Transverse colon (tissue), 4 donors: ENCODE results near the gene RAB11FIP3. TPM values are rescaled to one million over a fixed set of nuclear protein-coding genes. Genes with fewer than 3 reads are reported as not detected.

ENCODE experiments used
- DNase-seq: peaks from one replicate; pipeline ENCODE4 v3.0.0-alpha.2; 2019
- H3K27ac ChIP-seq, 4 donors: fragments of 200-600 bp; sonication (generic); 2 replicates each; pipeline ENCODE4 v1.5.1; 2016 to 2018; ENCODE audit warnings: inconsistent platforms in 4 of 4
- H3K27me3 ChIP-seq: fragments of 200-600 bp; sonication (generic); 2 replicates; pipeline ENCODE4 v1.5.1; 2017; ENCODE audit warnings: inconsistent platforms
- H3K36me3 ChIP-seq, 4 donors: fragments of 200-600 bp; sonication (generic); 2 replicates each; pipeline ENCODE4 v1.5.1; 2017 to 2019; ENCODE audit warnings: inconsistent platforms in 4 of 4
- H3K4me1 ChIP-seq, 4 donors: fragments of 200-600 bp; sonication (generic); 2 replicates each; pipeline ENCODE4 v1.5.1; 2017 to 2020; ENCODE audit warnings: inconsistent platforms in 4 of 4
- H3K4me3 ChIP-seq, 4 donors: fragments of 200-600 bp; sonication (generic); 1 replicate in 1 of 4; 2 replicates in 3 of 4; pipeline versions ENCODE4 v1.5.1 to v1.6.1; 2017 to 2019; ENCODE audit warnings: inconsistent platforms in 4 of 4
- H3K9me3 ChIP-seq, 2 donors: fragments of 200-600 bp; sonication (generic); 2 replicates each; pipeline ENCODE4 v1.5.1; 2017 to 2019; ENCODE audit warnings: inconsistent platforms in 2 of 2
- CTCF ChIP-seq, 5 experiments: fragments of 200-600 bp in 3 of 5; fragments of 450-650 bp in 2 of 5; sonication (generic) in 3 of 5; IDR thresholded peaks; 1 replicate in 2 of 5; 2 replicates in 3 of 5; pipeline ENCODE4 v1.5.1; 2016 to 2017; ENCODE audit warnings: antibody characterized with exemption in 5 of 5, inconsistent platforms in 3 of 5, mild to moderate bottlenecking in 2 of 5, moderate library complexity in 1 of 5
- EP300 ChIP-seq: sonication (generic); formaldehyde crosslinking; IDR thresholded peaks from one replicate; pipeline ENCODE4 v1.6.1; 2017; ENCODE audit warnings: antibody characterized with exemption, low read depth
- POLR2A ChIP-seq: fragments of 450-650 bp; IDR thresholded peaks from one replicate; pipeline ENCODE4 v1.6.1; 2016; ENCODE audit warnings: antibody characterized with exemption, mild to moderate bottlenecking, moderate library complexity
- POLR2AphosphoS5 ChIP-seq, 3 donors: sonication (generic); formaldehyde crosslinking; IDR thresholded peaks; one replicate each; pipeline ENCODE4 v1.6.1; 2016; ENCODE audit warnings: antibody characterized with exemption in 3 of 3
- WGBS, 2 donors: methylation state at CpG; one replicate each; pipeline ENCODE4 v1.1.5; 2018; ENCODE audit warnings: low coverage in 1 of 2; 5-methylcytosine and 5-hydroxymethylcytosine counted together
- in situ Hi-C, 4 donors: fragments of 200-750 bp; cut with MboI; loops; one replicate each; pipeline versions ENCODE4 v1.15.0 to v1.15.1; 2017; ENCODE audit warnings: low sequenced_read_pairs in 3 of 4, low pct_ligation_motif_present in 1 of 4, low pct_unique_long_range_greater_than_20kb in 1 of 4
- intact Hi-C: fragments of 100-400 bp; cut with DNase I; formaldehyde crosslinking; loops from one replicate; pipeline ENCODE4 v1.15.1; 2023; ENCODE audit warnings: low total_unique reads
- total RNA-seq, 4 donors: library from RNA; depleted of rRNA; stranded (reverse); fragments of >200 nt; gene quantifications; one replicate each; pipeline ENCODE4 v1.1.0, GENCODE V29; 2016

The RAB11FIP3 gene
- total RNA-seq, 4 donors from 2014 or later: 21.6 to 56.5 (median 42.2) TPM

GRCh38 chr16:565419-566330, 140.2 kb downstream of the RAB11FIP3 start:
- H3K4me1 ChIP-seq: peaks cover 30 to 40% (median 34%) of the 10 kb centered on the region in 4 donors
- TF ChIP-seq CTCF (IDR thresholded peaks at IDR 0.05): no peak
- no peak for TF ChIP-seq EP300
- no peak for TF ChIP-seq POLR2AphosphoS5 (IDR thresholded peaks at IDR 0.05)
- TF ChIP-seq POLR2A: no peak
- 56% methylated on average over 20 of the region's 35 CpGs; no CpG with 5 or more reads in 1 of the 2 donors for WGBS, 2 donors
- no peaks in the 10 kb centered on the region for H3K9me3 ChIP-seq
- peaks cover 47% of the 10 kb centered on the region for H3K27me3 ChIP-seq
- no peak overlapping the region for H3K27ac ChIP-seq
- H3K36me3 ChIP-seq: no peaks in the 10 kb centered on the region
- no peak overlapping the region for H3K4me3 ChIP-seq
- intact Hi-C loops: no loop called here
- no peak for DNase-seq
- in situ Hi-C loops: no loop called here

- WGBS, 2 donors: 34% methylated on average over 15 of the region's 26 CpGs; no CpG with 5 or more reads in 1 of the 2 donors
- TF ChIP-seq EP300: no peak
- TF ChIP-seq CTCF (IDR thresholded peaks at IDR 0.05): no peak
- no peak for TF ChIP-seq POLR2AphosphoS5 (IDR thresholded peaks at IDR 0.05)
- no peak for TF ChIP-seq POLR2A
- Histone ChIP-seq H3K27me3 (peaks cover 36% of the 10 kb centered on the region), H3K36me3 (no peaks in the 10 kb centered on the region), H3K4me1 (peaks cover 32 to 45% (median 36%) of the 10 kb centered on the region in 4 donors), H3K27ac (peak within 1 kb of the TSS; percentile 29 to 62 (median 60)), H3K4me3 (peak within 1 kb of the TSS in 2 of 4 donors; percentile 24 to 39), H3K9me3 (no peaks in the 10 kb centered on the region)
- peak; percentile 78 for DNase-seq
- in situ Hi-C loops (no loop called here), intact Hi-C loops (no loop called here)
Observed at GRCh38 chr16:566475-567372, 141.3 kb downstream of the RAB11FIP3 start, which contains the start of gene NHLRC4. Gene NHLRC4 (plus strand): TSS chr16:567005. CDS start chr16:568048, 1,043 bp downstream.

GRCh38 chr16:567373-568256, 142.2 kb downstream of the RAB11FIP3 start:
- peak overlapping the region in 2 of 4 donors; percentile 24 to 39 for H3K4me3 ChIP-seq
- no peaks in the 10 kb centered on the region for H3K9me3 ChIP-seq
- peaks cover 32 to 45% (median 36%) of the 10 kb centered on the region in 4 donors for H3K4me1 ChIP-seq
- WGBS, 2 donors: 93% methylated on average over 30 of the region's 35 CpGs; no CpG with 5 or more reads in 1 of the 2 donors
- H3K27ac ChIP-seq: peak overlapping the region; percentile 29 to 82 (median 68)
- no peak for DNase-seq
- in situ Hi-C loops: no loop called here
- intact Hi-C loops: no loop called here
- no peaks in the 10 kb centered on the region for H3K36me3 ChIP-seq
- peaks cover 27% of the 10 kb centered on the region for H3K27me3 ChIP-seq
- TF ChIP-seq POLR2AphosphoS5 (IDR thresholded peaks at IDR 0.05) (no peak), POLR2A (no peak), CTCF (IDR thresholded peaks at IDR 0.05) (no peak), EP300 (no peak)
